Stomach (tissue), 4 donors: ENCODE results near the gene EFCAB12.

ENCODE experiments used
- CTCF ChIP-seq, 7 experiments: fragments of 450-650 bp in 4 of 7; fragments of 200-600 bp in 3 of 7; sonication (generic) in 3 of 7; IDR thresholded peaks; one replicate each; pipeline ENCODE4 v1.5.1; 2016 to 2019; ENCODE audit warnings: antibody characterized with exemption in 7 of 7, control low read depth in 2 of 7, mild to moderate bottlenecking in 1 of 7
- POLR2AphosphoS5 ChIP-seq, 3 donors: sonication (generic); formaldehyde crosslinking; IDR thresholded peaks; one replicate each; pipeline ENCODE4 v1.6.1; 2016; ENCODE audit warnings: antibody characterized with exemption in 3 of 3

- TF ChIP-seq POLR2AphosphoS5 (IDR thresholded peaks at IDR 0.05) (no peak), CTCF (IDR thresholded peaks at IDR 0.05) (no peak)
Observed at GRCh38 chr3:129415830-129416229, 12.6 kb downstream of the EFCAB12 start.
